ENCODE measurements around the gene SVOP.

Gene SVOP

GRCh38 chr12:108860443-108860842 is 160.4 kb downstream of the SVOP start:
- TF ChIP-seq POLR2AphosphoS5 (IDR thresholded peaks at IDR 0.05; ENCODE audit: low read depth, low read length), result no peak
- no peak for TF ChIP-seq TAF1 (IDR thresholded peaks at IDR 0.05; ENCODE audit: borderline replicate concordance, insufficient read depth, low read length)
- TF ChIP-seq REST (IDR thresholded peaks at IDR 0.05; ENCODE audit: insufficient read depth in 1 of 2, low read depth in 2 of 2, low read length in 2 of 2), result no peak
- TF ChIP-seq FOXP2 (optimal IDR thresholded peaks at IDR 0.05; ENCODE audit: borderline replicate concordance, extremely low read depth, extremely low read length, insufficient read depth), result no peak
- no peak for TF ChIP-seq SIN3A (IDR thresholded peaks at IDR 0.05; ENCODE audit: borderline replicate concordance, insufficient read depth, low read length)

GRCh38 chr12:108859923-108860291 is 161.0 kb downstream of the SVOP start:
- TF ChIP-seq TAF1 (IDR thresholded peaks at IDR 0.05; ENCODE audit: borderline replicate concordance, insufficient read depth, low read length), result no peak
- no peak for TF ChIP-seq SIN3A (IDR thresholded peaks at IDR 0.05; ENCODE audit: borderline replicate concordance, insufficient read depth, low read length)
- no peak for TF ChIP-seq REST (IDR thresholded peaks at IDR 0.05; ENCODE audit: insufficient read depth in 1 of 2, low read depth in 2 of 2, low read length in 2 of 2)
- TF ChIP-seq POLR2AphosphoS5 (IDR thresholded peaks at IDR 0.05; ENCODE audit: low read depth, low read length), result no peak

GRCh38 chr12:108858311-108859074 is 162.4 kb downstream of the SVOP start:
- TF ChIP-seq POLR2AphosphoS5 (IDR thresholded peaks at IDR 0.05; ENCODE audit: low read depth, low read length) (no peak), SIN3A (IDR thresholded peaks at IDR 0.05; ENCODE audit: borderline replicate concordance, insufficient read depth, low read length) (no peak), REST (IDR thresholded peaks at IDR 0.05; ENCODE audit: insufficient read depth in 1 of 2, low read depth in 2 of 2, low read length in 2 of 2) (no peak), FOXP2 (optimal IDR thresholded peaks at IDR 0.05; ENCODE audit: borderline replicate concordance, extremely low read depth, extremely low read length, insufficient read depth) (no peak), TAF1 (IDR thresholded peaks at IDR 0.05; ENCODE audit: borderline replicate concordance, insufficient read depth, low read length) (no peak)

Measured in PFSK-1 (cell line).